ENCODE measurements around the gene POM121C. TPM values are rescaled to one million over a fixed set of nuclear protein-coding genes. Genes with fewer than 3 reads are reported as not detected.
"Not testable (repeated sequence)": the region's sequence is repeated elsewhere in the genome, so short reads cannot be mapped to it uniquely, and the experiment has no call there.

The POM121C gene
- total RNA-seq, 1 experiment from 2014 or later = 53.3 TPM

GRCh38 chr7:75421798-75422710 lies 64.0 kb downstream of the POM121C start:
- DNase-seq; H3F3A ChIP-seq (ENCODE audit: insufficient read depth, low read depth); H3K36me3 ChIP-seq (ENCODE audit: low read depth); H3K27me3 ChIP-seq (ENCODE audit: insufficient read depth, low read depth); H3K4me1 ChIP-seq (replicated peaks; ENCODE audit: insufficient read depth); H3K79me2 ChIP-seq (ENCODE audit: low read depth); H3K9me3 ChIP-seq (ENCODE audit: insufficient read depth, low read depth); H3K4me2 ChIP-seq; POLR2A ChIA-PET (ENCODE audit: unreplicated experiment); H3K27ac ChIP-seq; intact Hi-C loops (cut with micrococcal nuclease; ENCODE audit: unreplicated experiment); CTCF ChIA-PET; H2AFZ ChIP-seq; H4K20me1 ChIP-seq (ENCODE audit: insufficient read depth); H3K9me2 ChIP-seq (ENCODE audit: insufficient read depth); H3K4me3 ChIP-seq: not testable (repeated sequence)
- BruUV-seq (replicated peaks) = TSS peak; percentile 22

- not testable (repeated sequence) for H3K79me2 ChIP-seq (ENCODE audit: low read depth); BruUV-seq (replicated peaks)
Measured at GRCh38 chr7:75420152-75420551, 65.9 kb downstream of the POM121C start.

GRCh38 chr7:75419693-75420092 lies 66.4 kb downstream of the POM121C start:
- H2AFZ ChIP-seq; BruUV-seq (replicated peaks); H3K79me2 ChIP-seq (ENCODE audit: low read depth); intact Hi-C loops (cut with micrococcal nuclease; ENCODE audit: unreplicated experiment); H3K27me3 ChIP-seq (ENCODE audit: insufficient read depth, low read depth); H3K27ac ChIP-seq; H3K9me3 ChIP-seq (ENCODE audit: insufficient read depth, low read depth); H3K4me2 ChIP-seq; H3K4me3 ChIP-seq; H3K4me1 ChIP-seq (replicated peaks; ENCODE audit: insufficient read depth); H3F3A ChIP-seq (ENCODE audit: insufficient read depth, low read depth); DNase-seq; H4K20me1 ChIP-seq (ENCODE audit: insufficient read depth); H3K36me3 ChIP-seq (ENCODE audit: low read depth); CTCF ChIA-PET; H3K9me2 ChIP-seq (ENCODE audit: insufficient read depth); POLR2A ChIA-PET (ENCODE audit: unreplicated experiment): not testable (repeated sequence)

More at GRCh38 chr7:75420152-75420551, 65.9 kb downstream of the POM121C start:
- DNase-seq; H3K9me2 ChIP-seq (ENCODE audit: insufficient read depth); H3F3A ChIP-seq (ENCODE audit: insufficient read depth, low read depth); H3K4me1 ChIP-seq (replicated peaks; ENCODE audit: insufficient read depth); H2AFZ ChIP-seq; H3K27ac ChIP-seq; H3K27me3 ChIP-seq (ENCODE audit: insufficient read depth, low read depth); POLR2A ChIA-PET (ENCODE audit: unreplicated experiment); H3K4me3 ChIP-seq; H4K20me1 ChIP-seq (ENCODE audit: insufficient read depth); intact Hi-C loops (cut with micrococcal nuclease; ENCODE audit: unreplicated experiment); CTCF ChIA-PET; H3K36me3 ChIP-seq (ENCODE audit: low read depth); H3K4me2 ChIP-seq; H3K9me3 ChIP-seq (ENCODE audit: insufficient read depth, low read depth): not testable (repeated sequence)

- intact Hi-C loops (cut with micrococcal nuclease; ENCODE audit: unreplicated experiment); H3K36me3 ChIP-seq (ENCODE audit: low read depth); H3K27ac ChIP-seq; H3K9me3 ChIP-seq (ENCODE audit: insufficient read depth, low read depth); H3K9me2 ChIP-seq (ENCODE audit: insufficient read depth); H3K79me2 ChIP-seq (ENCODE audit: low read depth); H3K4me1 ChIP-seq (replicated peaks; ENCODE audit: insufficient read depth); POLR2A ChIA-PET (ENCODE audit: unreplicated experiment); BruUV-seq (replicated peaks); H3K4me3 ChIP-seq; H2AFZ ChIP-seq; H3K27me3 ChIP-seq (ENCODE audit: insufficient read depth, low read depth); CTCF ChIA-PET; H3F3A ChIP-seq (ENCODE audit: insufficient read depth, low read depth); H4K20me1 ChIP-seq (ENCODE audit: insufficient read depth); DNase-seq; H3K4me2 ChIP-seq: not testable (repeated sequence)
Measured at GRCh38 chr7:75419210-75419609, 66.9 kb downstream of the POM121C start.

- intact Hi-C loops (cut with micrococcal nuclease; ENCODE audit: unreplicated experiment); H2AFZ ChIP-seq; H3K36me3 ChIP-seq (ENCODE audit: low read depth); H3K4me2 ChIP-seq; CTCF ChIA-PET; H4K20me1 ChIP-seq (ENCODE audit: insufficient read depth); H3K4me3 ChIP-seq; BruUV-seq (replicated peaks); H3K9me3 ChIP-seq (ENCODE audit: insufficient read depth, low read depth); H3F3A ChIP-seq (ENCODE audit: insufficient read depth, low read depth); H3K27ac ChIP-seq; H3K79me2 ChIP-seq (ENCODE audit: low read depth); H3K27me3 ChIP-seq (ENCODE audit: insufficient read depth, low read depth); POLR2A ChIA-PET (ENCODE audit: unreplicated experiment); DNase-seq; H3K9me2 ChIP-seq (ENCODE audit: insufficient read depth); H3K4me1 ChIP-seq (replicated peaks; ENCODE audit: insufficient read depth): not testable (repeated sequence)
- peak; percentile 39 for TF ChIP-seq CTCF (conservative IDR thresholded peaks at IDR 0.05)
Measured at GRCh38 chr7:75418292-75418858, 67.7 kb downstream of the POM121C start.

- H3K79me2 ChIP-seq (ENCODE audit: low read depth); intact Hi-C loops (cut with micrococcal nuclease; ENCODE audit: unreplicated experiment); H3K9me3 ChIP-seq (ENCODE audit: insufficient read depth, low read depth); H3K36me3 ChIP-seq (ENCODE audit: low read depth); H3K27me3 ChIP-seq (ENCODE audit: insufficient read depth, low read depth); BruUV-seq (replicated peaks); H3K4me2 ChIP-seq; POLR2A ChIA-PET (ENCODE audit: unreplicated experiment); H3K4me1 ChIP-seq (replicated peaks; ENCODE audit: insufficient read depth); H3K9me2 ChIP-seq (ENCODE audit: insufficient read depth); H4K20me1 ChIP-seq (ENCODE audit: insufficient read depth); H3K27ac ChIP-seq; H3K4me3 ChIP-seq; H2AFZ ChIP-seq; DNase-seq; H3F3A ChIP-seq (ENCODE audit: insufficient read depth, low read depth): not testable (repeated sequence)
- CTCF ChIA-PET = interaction anchor here (0.6 kb wide), 1 partner anchor 336 kb away, joined by 3 read pairs; no protein-coding TSS in a partner anchor
Measured at GRCh38 chr7:75416787-75417186, 69.3 kb downstream of the POM121C start.

Data from PC-9 (cell line).